Islet precursor cell (in vitro differentiated cells): ENCODE data around the gene TSHZ1.
"Not testable (repeated sequence)": the region's sequence is repeated elsewhere in the genome, so short reads cannot be mapped to it uniquely, and the experiment has no call there.

ENCODE experiments used
- DNase-seq: peaks from one replicate; pipeline ENCODE4 v3.0.0-alpha.2; 2018

TSHZ1 gene

GRCh38 chr18:75317300-75317699, 106.7 kb downstream of the TSHZ1 start:
- no peak for DNase-seq

GRCh38 chr18:75317703-75318102, 107.1 kb downstream of the TSHZ1 start:
- DNase-seq: no peak

- DNase-seq: no peak
Measured at GRCh38 chr18:75319905-75320304, 109.3 kb downstream of the TSHZ1 start.

GRCh38 chr18:75320506-75320905, 109.9 kb downstream of the TSHZ1 start:
- DNase-seq: no peak

- no peak for DNase-seq
Measured at GRCh38 chr18:75321431-75321830, 110.8 kb downstream of the TSHZ1 start.

- DNase-seq: no peak
Measured at GRCh38 chr18:75322206-75322605, 111.6 kb downstream of the TSHZ1 start.

GRCh38 chr18:75323821-75324585, 113.4 kb downstream of the TSHZ1 start:
- no peak for DNase-seq

GRCh38 chr18:75324686-75325257, 114.2 kb downstream of the TSHZ1 start:
- no peak for DNase-seq

GRCh38 chr18:75329753-75330152, 119.2 kb downstream of the TSHZ1 start:
- DNase-seq: not testable (repeated sequence)

GRCh38 chr18:75330308-75330707, 119.7 kb downstream of the TSHZ1 start:
- no peak for DNase-seq

GRCh38 chr18:75334869-75335268, 124.3 kb downstream of the TSHZ1 start:
- DNase-seq: no peak

GRCh38 chr18:75335511-75335910, 124.9 kb downstream of the TSHZ1 start:
- no peak for DNase-seq

- DNase-seq: no peak
Measured at GRCh38 chr18:75336767-75337166, 126.2 kb downstream of the TSHZ1 start.

- no peak for DNase-seq
Measured at GRCh38 chr18:75337348-75337747, 126.8 kb downstream of the TSHZ1 start.

- DNase-seq: no peak
Measured at GRCh38 chr18:75338631-75339030, 128.0 kb downstream of the TSHZ1 start.
